GM12878 (cell line): ENCODE results near the gene KRAS.

ENCODE experiments used
- BCL3 ChIP-seq: IDR thresholded peaks from 2 replicates; pipeline ENCODE4 v1.6.1; 2011; ENCODE audit warnings: borderline replicate concordance, low read depth, mild to moderate bottlenecking, moderate library complexity, low read length; ENCODE audit not compliant: insufficient read depth, poor library complexity, severe bottlenecking
- CBX3 ChIP-seq: fragments of 200-600 bp; sonication (generic); IDR thresholded peaks from 2 replicates; pipeline ENCODE4 v1.6.1; 2016; ENCODE audit warnings: low read depth, borderline replicate concordance
- CEBPZ ChIP-seq: fragments of 150-350 bp; IDR thresholded peaks from 2 replicates; pipeline ENCODE4 v1.6.1; 2016; ENCODE audit warnings: low read depth, low read length
- CTCF ChIP-seq, 3 experiments: IDR thresholded peaks in 2 of 3; conservative IDR thresholded peaks in 1 of 3; 2 replicates each; pipeline ENCODE4 v1.5.1; 2011; ENCODE audit warnings: low read depth in 3 of 3, low read length in 3 of 3, mild to moderate bottlenecking in 3 of 3, control low read depth in 2 of 3, moderate library complexity in 2 of 3, inconsistent platforms in 1 of 3, mixed read lengths in 1 of 3; ENCODE audit not compliant: control insufficient read depth in 2 of 3, insufficient read depth in 1 of 3; ENCODE audit errors: extremely low read depth in 1 of 3
- EED ChIP-seq: sonication (generic); IDR thresholded peaks from 2 replicates; pipeline ENCODE4 v1.6.1; 2016; ENCODE audit warnings: antibody characterized with exemption, low read depth
- EZH2 ChIP-seq: IDR thresholded peaks from 2 replicates; pipeline ENCODE4 v1.6.1; 2012; ENCODE audit warnings: low read depth, mild to moderate bottlenecking, control low read depth, inconsistent platforms, low read length, borderline replicate concordance; ENCODE audit not compliant: control insufficient read depth
- HDAC6 ChIP-seq: fragments of 200-600 bp; sonication (generic); IDR thresholded peaks from one replicate; pipeline ENCODE4 v1.8.0; 2017; ENCODE audit warnings: antibody characterized with exemption; ENCODE audit not compliant: unreplicated experiment
- RFX5 ChIP-seq: IDR thresholded peaks from 2 replicates; pipeline ENCODE4 v1.6.1; 2011; ENCODE audit warnings: low read depth, low read length, improper control_type of control experiment
- STAT1 ChIP-seq: fragments of 450-650 bp; conservative IDR thresholded peaks from 2 replicates; pipeline ENCODE4 v1.6.1; 2014; ENCODE audit warnings: antibody characterized with exemption, mild to moderate bottlenecking
- ZZZ3 ChIP-seq: IDR thresholded peaks from 2 replicates; pipeline ENCODE4 v1.6.1; 2011; ENCODE audit warnings: low read depth; ENCODE audit not compliant: control insufficient read depth, insufficient read length

- TF ChIP-seq BCL3, result no peak
- no peak for TF ChIP-seq EED
- no peak for TF ChIP-seq RFX5
- no peak for TF ChIP-seq CBX3
- no peak for TF ChIP-seq CTCF (IDR thresholded peaks at IDR 0.05 in 2 of 3, conservative IDR thresholded peaks at IDR 0.05 in 1 of 3; ENCODE audit: control insufficient read depth in 2 of 3, extremely low read depth in 1 of 3, insufficient read depth in 1 of 3, low read depth in 3 of 3, low read length in 3 of 3)
- TF ChIP-seq HDAC6, result no peak
- TF ChIP-seq EZH2, result no peak
- TF ChIP-seq ZZZ3, result no peak
- no peak for TF ChIP-seq CEBPZ
- TF ChIP-seq STAT1, result no peak
Measured at GRCh38 chr12:25190793-25191192, 59.9 kb downstream of the KRAS start.
